Cardiac muscle cell (in vitro differentiated cells and primary cell): ENCODE measurements around the gene GNRH2. TPM values are rescaled to one million over a fixed set of nuclear protein-coding genes. Genes with fewer than 3 reads are reported as not detected.
A peak's percentile ranks its signal among the peaks of the same experiment; 100 is the strongest.

Experiments
- DNase-seq, 2 donors: peaks; one replicate each; pipeline versions ENCODE4 v3.0.0 to v3.0.0-alpha.2; 2010 to 2017; ENCODE audit warnings: low read depth in 1 of 2, low spot score in 1 of 2
- H3K27ac ChIP-seq: fragments of 200-600 bp; sonication (generic); 2 replicates; pipeline ENCODE4 v1.5.1; 2016
- H3K27me3 ChIP-seq: fragments of 200-600 bp; sonication (generic); 2 replicates; pipeline ENCODE4 v1.6.0; 2016; ENCODE audit warnings: control low read depth
- H3K36me3 ChIP-seq: fragments of 200-600 bp; sonication (generic); 2 replicates; pipeline ENCODE4 v1.5.1; 2016; ENCODE audit warnings: control low read depth
- H3K4me1 ChIP-seq: fragments of 200-600 bp; sonication (generic); 2 replicates; pipeline ENCODE4 v1.8.1; 2017; ENCODE audit warnings: low read depth, mild to moderate bottlenecking, mixed run types
- H3K4me3 ChIP-seq: fragments of 200-600 bp; sonication (generic); 2 replicates; pipeline ENCODE4 v1.5.1; 2016; ENCODE audit warnings: mild to moderate bottlenecking
- H3K9me3 ChIP-seq: fragments of 200-600 bp; sonication (generic); 2 replicates; pipeline ENCODE4 v1.5.1; 2017; ENCODE audit warnings: low read depth, mild to moderate bottlenecking, control low read depth
- CTCF ChIP-seq: IDR thresholded peaks from 2 replicates; pipeline ENCODE4 v1.5.1; 2012; ENCODE audit warnings: low read depth, mild to moderate bottlenecking, low read length
- polyA plus RNA-seq: library from polyadenylated mRNA; unstranded; fragments of >200 nt; fragmentation: Nextera tagmentation; extraction: Ambion mirVana; gene quantifications from 2 replicates; pipeline ENCODE4 v1.2.1, GENCODE V29; 2016
- total RNA-seq: library from RNA; depleted of rRNA; stranded (reverse); fragments of >200 nt; gene quantifications from 2 replicates; pipeline ENCODE4 v1.2.3, GENCODE V29; 2016

Gene GNRH2
- total and polyA plus RNA-seq, 2 experiments from 2014 or later = 5.3 TPM; not detected in 1

GRCh38 chr20:3037654-3038053 lies 5.8 kb upstream of the GNRH2 start:
- no peaks in the 10 kb centered on the region for H3K4me1 ChIP-seq
- no peak overlapping the region for H3K27ac ChIP-seq
- DNase-seq = no peak
- no peak overlapping the region for H3K4me3 ChIP-seq
- no peaks in the 10 kb centered on the region for H3K27me3 ChIP-seq
- no peak for TF ChIP-seq CTCF
- peaks cover 38% of the 10 kb centered on the region for H3K36me3 ChIP-seq
- no peaks in the 10 kb centered on the region for H3K9me3 ChIP-seq

- Histone ChIP-seq H3K4me1 (no peaks in the 10 kb centered on the region), H3K9me3 (no peaks in the 10 kb centered on the region), H3K36me3 (peaks cover 38% of the 10 kb centered on the region), H3K27ac (no peak overlapping the region), H3K4me3 (no peak overlapping the region), H3K27me3 (no peaks in the 10 kb centered on the region)
- no peak for DNase-seq
- TF ChIP-seq CTCF = no peak
Observed at GRCh38 chr20:3038454-3038853, 5.0 kb upstream of the GNRH2 start.

GRCh38 chr20:3039426-3039825 lies 4.0 kb upstream of the GNRH2 start:
- H3K36me3 ChIP-seq = peaks cover 38% of the 10 kb centered on the region
- H3K9me3 ChIP-seq = no peaks in the 10 kb centered on the region
- no peak for TF ChIP-seq CTCF
- H3K27me3 ChIP-seq = no peaks in the 10 kb centered on the region
- no peak overlapping the region for H3K4me3 ChIP-seq
- H3K27ac ChIP-seq = no peak overlapping the region
- no peaks in the 10 kb centered on the region for H3K4me1 ChIP-seq
- no peak for DNase-seq

- no peaks in the 10 kb centered on the region for H3K9me3 ChIP-seq
- H3K27ac ChIP-seq = no peak overlapping the region
- TF ChIP-seq CTCF = no peak
- peaks cover 36% of the 10 kb centered on the region for H3K36me3 ChIP-seq
- DNase-seq = no peak
- H3K4me3 ChIP-seq = no peak overlapping the region
- H3K4me1 ChIP-seq = peaks cover 1% of the 10 kb centered on the region
- no peaks in the 10 kb centered on the region for H3K27me3 ChIP-seq
Observed at GRCh38 chr20:3040086-3040485, 3.3 kb upstream of the GNRH2 start.

- peaks cover 3% of the 10 kb centered on the region for H3K4me1 ChIP-seq
- peak in 1 of 2 donors; percentile 21 for DNase-seq
- H3K4me3 ChIP-seq = no peak overlapping the region
- no peaks in the 10 kb centered on the region for H3K27me3 ChIP-seq
- no peak for TF ChIP-seq CTCF
- H3K36me3 ChIP-seq = peaks cover 23% of the 10 kb centered on the region
- peak overlapping the region; percentile 49 for H3K27ac ChIP-seq
- no peaks in the 10 kb centered on the region for H3K9me3 ChIP-seq
Observed at GRCh38 chr20:3041854-3042409, 1.5 kb upstream of the GNRH2 start.
